ENCODE measurements around the gene OTOA. TPM values are rescaled to one million over a fixed set of nuclear protein-coding genes. Genes with fewer than 3 reads are reported as not detected.
"Not testable (repeated sequence)": the region's sequence is repeated elsewhere in the genome, so short reads cannot be mapped to it uniquely, and the experiment has no call there.

OTOA gene
- total RNA-seq, 1 donor from 2014 or later: 0.21 TPM

- DNase-seq (ENCODE audit: low read depth, low spot score): no peak
- Mint-ChIP-seq H3K36me3 (ENCODE audit: low read depth) (no peaks in the 10 kb centered on the region), H3K27ac (ENCODE audit: unreplicated experiment) (no peak overlapping the region), H3K4me3 (no peak overlapping the region), H3K9me3 (no peaks in the 10 kb centered on the region), H3K27me3 (ENCODE audit: low read depth) (peaks cover 10% of the 10 kb centered on the region), H3K4me1 (no peaks in the 10 kb centered on the region)
- no peak for TF ChIP-seq CTCF (conservative IDR thresholded peaks at IDR 0.05)
Observed at GRCh38 chr16:21727344-21727743, 63.6 kb downstream of the OTOA start.

- H3K36me3 Mint-ChIP-seq (ENCODE audit: low read depth); H3K27me3 Mint-ChIP-seq (ENCODE audit: low read depth); DNase-seq (ENCODE audit: low read depth, low spot score); H3K4me1 Mint-ChIP-seq; H3K4me3 Mint-ChIP-seq; H3K27ac Mint-ChIP-seq (ENCODE audit: unreplicated experiment); H3K9me3 Mint-ChIP-seq: not testable (repeated sequence)
Observed at GRCh38 chr16:21731233-21731632, 67.5 kb downstream of the OTOA start.

GRCh38 chr16:21740637-21741036 is 76.9 kb downstream of the OTOA start:
- not testable (repeated sequence) for H3K4me3 Mint-ChIP-seq; H3K9me3 Mint-ChIP-seq; H3K36me3 Mint-ChIP-seq (ENCODE audit: low read depth); H3K27ac Mint-ChIP-seq (ENCODE audit: unreplicated experiment); H3K4me1 Mint-ChIP-seq; H3K27me3 Mint-ChIP-seq (ENCODE audit: low read depth); DNase-seq (ENCODE audit: low read depth, low spot score)

- H3K4me1 Mint-ChIP-seq; H3K9me3 Mint-ChIP-seq; H3K27ac Mint-ChIP-seq (ENCODE audit: unreplicated experiment); DNase-seq (ENCODE audit: low read depth, low spot score); H3K36me3 Mint-ChIP-seq (ENCODE audit: low read depth); H3K4me3 Mint-ChIP-seq: not testable (repeated sequence)
- H3K27me3 Mint-ChIP-seq (ENCODE audit: low read depth): peaks cover 11% of the 10 kb centered on the region
Observed at GRCh38 chr16:21756192-21757079, 92.7 kb downstream of the OTOA start.

- not testable (repeated sequence) for DNase-seq (ENCODE audit: low read depth, low spot score); H3K9me3 Mint-ChIP-seq; H3K36me3 Mint-ChIP-seq (ENCODE audit: low read depth); H3K27ac Mint-ChIP-seq (ENCODE audit: unreplicated experiment); H3K4me1 Mint-ChIP-seq; H3K4me3 Mint-ChIP-seq
- peaks cover 11% of the 10 kb centered on the region for H3K27me3 Mint-ChIP-seq (ENCODE audit: low read depth)
Observed at GRCh38 chr16:21757080-21757671, 93.4 kb downstream of the OTOA start.

GRCh38 chr16:21768280-21768679 is 104.5 kb downstream of the OTOA start:
- H3K27ac Mint-ChIP-seq (ENCODE audit: unreplicated experiment); H3K27me3 Mint-ChIP-seq (ENCODE audit: low read depth); H3K36me3 Mint-ChIP-seq (ENCODE audit: low read depth); H3K4me1 Mint-ChIP-seq; DNase-seq (ENCODE audit: low read depth, low spot score); H3K9me3 Mint-ChIP-seq; H3K4me3 Mint-ChIP-seq: not testable (repeated sequence)

- not testable (repeated sequence) for H3K9me3 Mint-ChIP-seq; H3K36me3 Mint-ChIP-seq (ENCODE audit: low read depth); H3K4me3 Mint-ChIP-seq; H3K4me1 Mint-ChIP-seq; H3K27me3 Mint-ChIP-seq (ENCODE audit: low read depth); DNase-seq (ENCODE audit: low read depth, low spot score); H3K27ac Mint-ChIP-seq (ENCODE audit: unreplicated experiment)
Observed at GRCh38 chr16:21768810-21769209, 105.0 kb downstream of the OTOA start.

GRCh38 chr16:21769284-21769683 is 105.5 kb downstream of the OTOA start:
- not testable (repeated sequence) for H3K4me3 Mint-ChIP-seq; H3K27ac Mint-ChIP-seq (ENCODE audit: unreplicated experiment); H3K9me3 Mint-ChIP-seq; H3K27me3 Mint-ChIP-seq (ENCODE audit: low read depth); DNase-seq (ENCODE audit: low read depth, low spot score); H3K4me1 Mint-ChIP-seq; H3K36me3 Mint-ChIP-seq (ENCODE audit: low read depth)

GRCh38 chr16:21770584-21770983 is 106.8 kb downstream of the OTOA start:
- H3K4me1 Mint-ChIP-seq; DNase-seq (ENCODE audit: low read depth, low spot score); H3K27ac Mint-ChIP-seq (ENCODE audit: unreplicated experiment); H3K27me3 Mint-ChIP-seq (ENCODE audit: low read depth); H3K36me3 Mint-ChIP-seq (ENCODE audit: low read depth); H3K9me3 Mint-ChIP-seq; H3K4me3 Mint-ChIP-seq: not testable (repeated sequence)

- H3K9me3 Mint-ChIP-seq; H3K36me3 Mint-ChIP-seq (ENCODE audit: low read depth); DNase-seq (ENCODE audit: low read depth, low spot score); H3K27ac Mint-ChIP-seq (ENCODE audit: unreplicated experiment); H3K4me1 Mint-ChIP-seq; H3K27me3 Mint-ChIP-seq (ENCODE audit: low read depth); H3K4me3 Mint-ChIP-seq: not testable (repeated sequence)
Observed at GRCh38 chr16:21772547-21773206, 108.9 kb downstream of the OTOA start.

GRCh38 chr16:21773207-21773553 is 109.4 kb downstream of the OTOA start:
- H3K36me3 Mint-ChIP-seq (ENCODE audit: low read depth); H3K4me3 Mint-ChIP-seq; H3K4me1 Mint-ChIP-seq; DNase-seq (ENCODE audit: low read depth, low spot score); H3K27me3 Mint-ChIP-seq (ENCODE audit: low read depth); H3K27ac Mint-ChIP-seq (ENCODE audit: unreplicated experiment); H3K9me3 Mint-ChIP-seq: not testable (repeated sequence)

GRCh38 chr16:21780525-21780924 is 116.8 kb downstream of the OTOA start:
- DNase-seq (ENCODE audit: low read depth, low spot score); H3K4me1 Mint-ChIP-seq; H3K9me3 Mint-ChIP-seq; H3K27me3 Mint-ChIP-seq (ENCODE audit: low read depth); H3K4me3 Mint-ChIP-seq; H3K36me3 Mint-ChIP-seq (ENCODE audit: low read depth); H3K27ac Mint-ChIP-seq (ENCODE audit: unreplicated experiment): not testable (repeated sequence)

Data from neural crest cell (in vitro differentiated cells).